ENCODE data around the gene ADAMTS17.

GRCh38 chr15:100384108-100384410 lies 42.3 kb upstream of the ADAMTS17 start:
- TF ChIP-seq CTCF (IDR thresholded peaks at IDR 0.05; ENCODE audit: borderline replicate concordance, extremely low read depth, low read length, poor library complexity, severe bottlenecking) = no peak
- TF ChIP-seq EZH2 (IDR thresholded peaks at IDR 0.05; ENCODE audit: borderline replicate concordance, low read depth, low read length, severe bottlenecking) = no peak
